IMR-90 (cell line): Measurements from ENCODE around the gene STX2. TPM values are rescaled to one million over a fixed set of nuclear protein-coding genes. Genes with fewer than 3 reads are reported as not detected.

Source experiments
- ATAC-seq: fragments of 200-7000 bp; cut with Tn5 transposase; 2 replicates; pipeline ENCODE4 v1.9.1; 2020; ENCODE audit warnings: low read depth, mild to moderate bottlenecking, moderate library complexity
- BruUV-seq: library from RNA; stranded (reverse); fragments of 400-500 nt; replicated peaks from 2 replicates; lab custom pipeline; 2021; lab: Mats Ljungman, UMichigan
- CTCF ChIA-PET: fragments of 300-600 bp; formaldehyde crosslinking; extraction: SDS; loops from one replicate; lab custom pipeline; 2021; ENCODE audit warnings: antibody characterized with exemption; lab: Yijun Ruan, JAX
- POLR2A ChIA-PET: fragments of 300-600 bp; sonication (Branson Sonifier 250); formaldehyde crosslinking; loops from one replicate; lab custom pipeline; 2022; ENCODE audit warnings: antibody characterized with exemption; ENCODE audit not compliant: unreplicated experiment; lab: Charles Lee
- DNase-seq: peaks from one replicate; pipeline ENCODE4 v3.0.0; 2013
- H2AFZ ChIP-seq: replicated peaks from 2 replicates; pipeline ENCODE3; 2013; ENCODE audit warnings: low read length, mild to moderate bottlenecking; ENCODE audit not compliant: poor library complexity
- H2AK5ac ChIP-seq: 2 replicates; pipeline ENCODE4 v1.6.1; 2013; ENCODE audit warnings: low read depth, low read length, inconsistent platforms
- H2AK9ac ChIP-seq: replicated peaks from 2 replicates; pipeline ENCODE3; 2013; ENCODE audit warnings: mild to moderate bottlenecking, low read depth, low read length, moderate library complexity; ENCODE audit not compliant: poor library complexity
- H2BK120ac ChIP-seq: 2 replicates; pipeline ENCODE4 v1.6.1; 2013; ENCODE audit warnings: low read depth, low read length, inconsistent platforms
- H2BK15ac ChIP-seq: 3 replicates; pipeline ENCODE4 v1.6.1; 2013; ENCODE audit warnings: low read depth, low read length, inconsistent platforms
- H2BK20ac ChIP-seq: 2 replicates; pipeline ENCODE4 v1.6.1; 2013; ENCODE audit warnings: low read depth, mild to moderate bottlenecking, inconsistent platforms, low read length, moderate library complexity
- H2BK5ac ChIP-seq: 2 replicates; pipeline ENCODE4 v1.6.1; 2013; ENCODE audit warnings: mild to moderate bottlenecking, low read depth, low read length, inconsistent platforms; ENCODE audit not compliant: poor library complexity, severe bottlenecking
- H3K14ac ChIP-seq: replicated peaks from 2 replicates; pipeline ENCODE4 v1.6.1; 2013; ENCODE audit warnings: low read depth, low read length, inconsistent platforms
- H3K18ac ChIP-seq: 2 replicates; pipeline ENCODE4 v1.6.1; 2013; ENCODE audit warnings: low read depth, low read length, control low read depth
- H3K23ac ChIP-seq: 2 replicates; pipeline ENCODE4 v1.6.1; 2013; ENCODE audit warnings: low read depth, low read length, inconsistent platforms
- H3K27ac ChIP-seq: 2 replicates; pipeline ENCODE4 v1.5.1; 2013; ENCODE audit warnings: mild to moderate bottlenecking, control low read depth, low read length; ENCODE audit not compliant: insufficient read depth
- H3K27me3 ChIP-seq: 2 replicates; pipeline ENCODE4 v1.6.1; 2013; ENCODE audit warnings: low read length; ENCODE audit not compliant: control insufficient read depth, insufficient read depth
- H3K36me3 ChIP-seq: 2 replicates; pipeline ENCODE4 v1.6.1; 2013; ENCODE audit warnings: low read length, mixed read lengths; ENCODE audit not compliant: control insufficient read depth, insufficient read depth
- H3K4ac ChIP-seq: 2 replicates; pipeline ENCODE4 v1.6.1; 2013; ENCODE audit warnings: low read depth, low read length, inconsistent platforms
- H3K4me1 ChIP-seq: 2 replicates; pipeline ENCODE4 v1.6.1; 2013; ENCODE audit warnings: low read length, mixed read lengths; ENCODE audit not compliant: control insufficient read depth, insufficient read depth
- H3K4me2 ChIP-seq: 2 replicates; pipeline ENCODE4 v1.6.1; 2013; ENCODE audit warnings: low read depth, mild to moderate bottlenecking, control low read depth, low read length, moderate library complexity
- H3K4me3 ChIP-seq: 2 replicates; pipeline ENCODE4 v1.5.1; 2013; ENCODE audit warnings: low read depth, mild to moderate bottlenecking, control low read depth, low read length, moderate library complexity; ENCODE audit not compliant: insufficient read depth
- H3K56ac ChIP-seq: 2 replicates; pipeline ENCODE4 v1.6.1; 2013; ENCODE audit warnings: low read length, inconsistent platforms; ENCODE audit not compliant: insufficient read depth; ENCODE audit errors: extremely low read depth
- H3K79me1 ChIP-seq, 2 experiments: 2 replicates each; pipeline ENCODE4 v1.6.1; 2013; ENCODE audit warnings: low read length in 2 of 2, inconsistent platforms in 1 of 2, low read depth in 1 of 2
- H3K9ac ChIP-seq: 2 replicates; pipeline ENCODE4 v1.6.1; 2013; ENCODE audit warnings: low read depth, low read length, control low read depth
- H3K9me1 ChIP-seq: 2 replicates; pipeline ENCODE4 v1.6.1; 2013; ENCODE audit warnings: low read length, inconsistent platforms; ENCODE audit not compliant: insufficient read depth
- H3K9me3 ChIP-seq: 2 replicates; pipeline ENCODE4 v1.6.1; 2013; ENCODE audit warnings: low read length; ENCODE audit not compliant: control insufficient read depth, insufficient read depth
- H4K20me1 ChIP-seq: 2 replicates; pipeline ENCODE4 v1.6.1; 2013; ENCODE audit warnings: low read length, inconsistent platforms; ENCODE audit not compliant: insufficient read depth
- H4K5ac ChIP-seq: 2 replicates; pipeline ENCODE4 v1.6.1; 2013; ENCODE audit warnings: mild to moderate bottlenecking, low read depth, low read length, control low read depth
- H4K8ac ChIP-seq, 2 experiments: 2 replicates each; pipeline ENCODE4 v1.6.1; 2013; ENCODE audit warnings: low read depth in 2 of 2, low read length in 2 of 2, control low read depth in 1 of 2, inconsistent platforms in 1 of 2
- H4K91ac ChIP-seq: 2 replicates; pipeline ENCODE4 v1.6.1; 2013; ENCODE audit warnings: low read depth, low read length, inconsistent platforms; ENCODE audit not compliant: insufficient read depth
- BHLHE40 ChIP-seq: fragments of 150-350 bp; IDR thresholded peaks from 2 replicates; pipeline ENCODE4 v1.6.1; 2016; ENCODE audit warnings: mild to moderate bottlenecking, low read depth, low read length
- CEBPB ChIP-seq: IDR thresholded peaks from 2 replicates; pipeline ENCODE4 v1.6.1; 2012; ENCODE audit warnings: low read depth, low read length, improper control_type of control experiment
- CHD1 ChIP-seq: IDR thresholded peaks from 2 replicates; pipeline ENCODE4 v1.6.1; 2012; ENCODE audit warnings: low read depth, low read length, improper control_type of control experiment
- FOS ChIP-seq: fragments of 150-350 bp; IDR thresholded peaks from 2 replicates; pipeline ENCODE4 v1.6.1; 2016; ENCODE audit warnings: low read depth, low read length
- MAFK ChIP-seq: IDR thresholded peaks from 2 replicates; pipeline ENCODE4 v1.6.1; 2012; ENCODE audit warnings: low read depth, low read length, improper control_type of control experiment
- MAZ ChIP-seq: IDR thresholded peaks from 2 replicates; pipeline ENCODE4 v1.6.1; 2012; ENCODE audit warnings: low read depth, mild to moderate bottlenecking, low read length, improper control_type of control experiment, moderate library complexity, borderline replicate concordance
- MXI1 ChIP-seq: IDR thresholded peaks from 2 replicates; pipeline ENCODE4 v1.6.1; 2012; ENCODE audit warnings: low read depth, mild to moderate bottlenecking, low read length, moderate library complexity, borderline replicate concordance
- NFE2L2 ChIP-seq: fragments of 150-350 bp; IDR thresholded peaks from 2 replicates; pipeline ENCODE4 v1.6.1; 2016; ENCODE audit warnings: low read depth, mild to moderate bottlenecking, low read length
- POLR2A ChIP-seq: IDR thresholded peaks from 2 replicates; pipeline ENCODE4 v1.6.1; 2012; ENCODE audit warnings: mild to moderate bottlenecking, low read depth, low read length
- RAD21 ChIP-seq: IDR thresholded peaks from 2 replicates; pipeline ENCODE4 v1.6.1; 2012; ENCODE audit warnings: low read length, improper control_type of control experiment
- RCOR1 ChIP-seq: IDR thresholded peaks from 2 replicates; pipeline ENCODE4 v1.6.1; 2012; ENCODE audit warnings: mild to moderate bottlenecking, low read length, improper control_type of control experiment; ENCODE audit not compliant: insufficient replicate concordance
- RFX5 ChIP-seq: IDR thresholded peaks from 2 replicates; pipeline ENCODE4 v1.8.0; 2012; ENCODE audit warnings: low read depth, mild to moderate bottlenecking, low read length, moderate library complexity
- SMC3 ChIP-seq: fragments of 150-350 bp; IDR thresholded peaks from 2 replicates; pipeline ENCODE4 v1.6.1; 2016; ENCODE audit warnings: low read depth, mild to moderate bottlenecking, antibody characterized with exemption, low read length, moderate library complexity
- WGBS, 2 experiments: methylation state at CpG; one replicate each; pipeline versions ENCODE4 v1.1.5 to v1.1.7; 2013; ENCODE audit warnings: missing lambda C conversion rate in 2 of 2; ENCODE audit not compliant: insufficient read length in 1 of 2; ENCODE audit errors: extremely low coverage in 2 of 2; 5-methylcytosine and 5-hydroxymethylcytosine counted together
- dilution Hi-C: fragments of 300-500 bp; cut with HindIII; formaldehyde crosslinking; loops from one replicate; pipeline ENCODE4 v1.14.3; 2018; ENCODE audit warnings: low sequenced_read_pairs; ENCODE audit not compliant: unreplicated experiment
- in situ Hi-C: fragments of 300-500 bp; cut with MboI; formaldehyde crosslinking; loops from 3 replicates; pipeline ENCODE4 v1.14.3; 2019; ENCODE audit warnings: low sequenced_read_pairs, inconsistent platforms, mixed read lengths
- intact Hi-C: fragments of 100-400 bp; cut with micrococcal nuclease; formaldehyde crosslinking; loops from 2 replicates; pipeline ENCODE4 v1.10.0; 2022
- polyA plus RNA-seq, 3 experiments: library from polyadenylated mRNA; depleted of rRNA; stranded (reverse); fragments of >200 nt; gene quantifications; 2 replicates each; pipeline ENCODE4 v1.2.3, GENCODE V29; 2012; ENCODE audit warnings: low replicate concordance in 1 of 3
- total RNA-seq: library from RNA; depleted of rRNA; stranded (reverse); fragments of >200 nt; gene quantifications from 2 replicates; pipeline ENCODE4 v1.2.3, GENCODE V29; 2012
- TF ChIP-seq, protein P1 (sequence below): fragments of 150-350 bp; IDR thresholded peaks from 2 replicates; pipeline ENCODE4 v1.6.1; 2017; ENCODE audit warnings: mild to moderate bottlenecking, antibody characterized with exemption, low read length, low read depth
- TF ChIP-seq, protein P2 (sequence below): fragments of 150-350 bp; IDR thresholded peaks from 2 replicates; pipeline ENCODE4 v1.6.1; 2016; ENCODE audit warnings: low read depth, mild to moderate bottlenecking, low read length, moderate library complexity, borderline replicate concordance
- TF ChIP-seq, protein P3 (sequence below): conservative IDR thresholded peaks from 2 replicates; pipeline ENCODE4 v1.5.1; 2012; ENCODE audit warnings: mild to moderate bottlenecking, low read depth, low read length, improper control_type of control experiment

STX2 gene
- total and polyA plus RNA-seq, 2 of the 4 experiments (the other 2 are of a cell fraction) = 26.9 to 32.5 TPM

DNA sequence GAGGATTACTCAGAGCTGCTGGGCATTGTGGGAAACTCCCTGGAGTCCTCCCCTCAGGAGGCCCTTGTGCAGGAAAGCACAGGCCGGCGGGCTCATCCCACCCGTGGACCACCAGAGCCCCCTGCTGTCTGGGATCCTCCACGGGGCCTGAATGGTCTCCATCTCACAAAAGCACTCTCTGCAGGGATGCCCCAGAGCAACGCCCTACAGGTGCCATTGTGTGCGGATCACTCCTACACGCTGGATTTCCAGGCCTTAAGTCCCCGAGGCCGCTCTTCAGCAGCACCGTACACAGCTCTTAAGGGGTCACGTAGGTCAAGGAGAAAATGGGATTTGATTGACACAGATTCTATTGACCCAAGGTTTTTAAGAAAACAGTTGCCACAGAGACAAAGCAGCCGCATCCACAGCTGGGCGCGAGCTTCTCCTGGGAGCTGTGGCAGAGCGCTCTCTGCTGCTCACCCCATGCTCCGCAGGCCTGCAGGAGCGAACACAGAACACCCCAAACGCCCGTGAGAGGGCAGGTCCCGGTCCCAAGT lies 86.3 kb downstream of the STX2 start:
- Histone ChIP-seq H3K56ac (no peak overlapping the region), H2AFZ (peak overlapping the region; percentile 23), H3K4ac (no peak overlapping the region), H2AK5ac (no peak overlapping the region), H3K27ac (no peak overlapping the region), H3K4me3 (no peak overlapping the region), H2BK120ac (no peak overlapping the region), H3K9me1 (no peaks in the 10 kb centered on the region), H3K36me3 (no peaks in the 10 kb centered on the region), H4K91ac (no peak overlapping the region), H3K9ac (no peak overlapping the region), H2AK9ac (no peak overlapping the region), H3K14ac (no peak overlapping the region), H3K9me3 (peaks cover 11% of the 10 kb centered on the region; the same call in 1 of the 2 replicates), H3K18ac (no peak overlapping the region), H3K4me1 (no peaks in the 10 kb centered on the region), H3K27me3 (no peaks in the 10 kb centered on the region), H4K8ac (no peak overlapping the region), H3K79me1 (no peaks in the 10 kb centered on the region), H2BK20ac (no peak overlapping the region), H4K5ac (no peak overlapping the region), H2BK5ac (no peak overlapping the region), H3K23ac (no peak overlapping the region), H2BK15ac (no peak overlapping the region), H3K4me2 (no peak overlapping the region), H4K20me1 (no peaks in the 10 kb centered on the region)
- intact Hi-C loops = no loop called here
- no TSS peak for BruUV-seq
- in situ Hi-C loops = no loop called here
- CTCF ChIA-PET = no interaction called here
- dilution Hi-C loops = no loop called here
- ATAC-seq = no peak
- DNase-seq = no peak
- TF ChIP-seq NFE2L2 (no peak), RCOR1 (no peak), SMC3 (no peak), RAD21 (no peak), MAZ (no peak), BHLHE40 (no peak), CHD1 (no peak), CEBPB (no peak), MXI1 (no peak), POLR2A (no peak), MAFK (no peak), FOS (no peak), RFX5 (no peak)
- TF ChIP-seq, protein P1, sequence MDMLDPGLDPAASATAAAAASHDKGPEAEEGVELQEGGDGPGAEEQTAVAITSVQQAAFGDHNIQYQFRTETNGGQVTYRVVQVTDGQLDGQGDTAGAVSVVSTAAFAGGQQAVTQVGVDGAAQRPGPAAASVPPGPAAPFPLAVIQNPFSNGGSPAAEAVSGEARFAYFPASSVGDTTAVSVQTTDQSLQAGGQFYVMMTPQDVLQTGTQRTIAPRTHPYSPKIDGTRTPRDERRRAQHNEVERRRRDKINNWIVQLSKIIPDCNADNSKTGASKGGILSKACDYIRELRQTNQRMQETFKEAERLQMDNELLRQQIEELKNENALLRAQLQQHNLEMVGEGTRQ = no peak
- TF ChIP-seq, protein P2, sequence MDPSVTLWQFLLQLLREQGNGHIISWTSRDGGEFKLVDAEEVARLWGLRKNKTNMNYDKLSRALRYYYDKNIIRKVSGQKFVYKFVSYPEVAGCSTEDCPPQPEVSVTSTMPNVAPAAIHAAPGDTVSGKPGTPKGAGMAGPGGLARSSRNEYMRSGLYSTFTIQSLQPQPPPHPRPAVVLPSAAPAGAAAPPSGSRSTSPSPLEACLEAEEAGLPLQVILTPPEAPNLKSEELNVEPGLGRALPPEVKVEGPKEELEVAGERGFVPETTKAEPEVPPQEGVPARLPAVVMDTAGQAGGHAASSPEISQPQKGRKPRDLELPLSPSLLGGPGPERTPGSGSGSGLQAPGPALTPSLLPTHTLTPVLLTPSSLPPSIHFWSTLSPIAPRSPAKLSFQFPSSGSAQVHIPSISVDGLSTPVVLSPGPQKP = no peak
- TF ChIP-seq, protein P3, sequence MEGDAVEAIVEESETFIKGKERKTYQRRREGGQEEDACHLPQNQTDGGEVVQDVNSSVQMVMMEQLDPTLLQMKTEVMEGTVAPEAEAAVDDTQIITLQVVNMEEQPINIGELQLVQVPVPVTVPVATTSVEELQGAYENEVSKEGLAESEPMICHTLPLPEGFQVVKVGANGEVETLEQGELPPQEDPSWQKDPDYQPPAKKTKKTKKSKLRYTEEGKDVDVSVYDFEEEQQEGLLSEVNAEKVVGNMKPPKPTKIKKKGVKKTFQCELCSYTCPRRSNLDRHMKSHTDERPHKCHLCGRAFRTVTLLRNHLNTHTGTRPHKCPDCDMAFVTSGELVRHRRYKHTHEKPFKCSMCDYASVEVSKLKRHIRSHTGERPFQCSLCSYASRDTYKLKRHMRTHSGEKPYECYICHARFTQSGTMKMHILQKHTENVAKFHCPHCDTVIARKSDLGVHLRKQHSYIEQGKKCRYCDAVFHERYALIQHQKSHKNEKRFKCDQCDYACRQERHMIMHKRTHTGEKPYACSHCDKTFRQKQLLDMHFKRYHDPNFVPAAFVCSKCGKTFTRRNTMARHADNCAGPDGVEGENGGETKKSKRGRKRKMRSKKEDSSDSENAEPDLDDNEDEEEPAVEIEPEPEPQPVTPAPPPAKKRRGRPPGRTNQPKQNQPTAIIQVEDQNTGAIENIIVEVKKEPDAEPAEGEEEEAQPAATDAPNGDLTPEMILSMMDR = no peak
- WGBS, 2 experiments = no CpG with 5 or more reads among the region's 20 CpGs
- POLR2A ChIA-PET = no interaction called here
